Coronary artery (tissue), 2 donors: ENCODE results near the gene CNKSR1.

ENCODE experiments used
- DNase-seq: peaks from one replicate; pipeline ENCODE4 v3.0.0-alpha.2; 2017; ENCODE audit warnings: low spot score
- H3K27ac ChIP-seq, 2 donors: fragments of 200-600 bp; sonication (generic); one replicate each; pipeline ENCODE4 v1.5.1; 2016 to 2019
- H3K4me3 ChIP-seq: fragments of 200-600 bp; sonication (generic); 2 replicates; pipeline ENCODE4 v1.5.1; 2016; ENCODE audit warnings: mild to moderate bottlenecking, moderate library complexity
- TF ChIP-seq, protein P1 (sequence below): fragments of 200-600 bp; sonication (generic); IDR thresholded peaks from one replicate; pipeline ENCODE4 v1.5.1; 2019; ENCODE audit warnings: antibody characterized with exemption

Gene CNKSR1

DNA sequence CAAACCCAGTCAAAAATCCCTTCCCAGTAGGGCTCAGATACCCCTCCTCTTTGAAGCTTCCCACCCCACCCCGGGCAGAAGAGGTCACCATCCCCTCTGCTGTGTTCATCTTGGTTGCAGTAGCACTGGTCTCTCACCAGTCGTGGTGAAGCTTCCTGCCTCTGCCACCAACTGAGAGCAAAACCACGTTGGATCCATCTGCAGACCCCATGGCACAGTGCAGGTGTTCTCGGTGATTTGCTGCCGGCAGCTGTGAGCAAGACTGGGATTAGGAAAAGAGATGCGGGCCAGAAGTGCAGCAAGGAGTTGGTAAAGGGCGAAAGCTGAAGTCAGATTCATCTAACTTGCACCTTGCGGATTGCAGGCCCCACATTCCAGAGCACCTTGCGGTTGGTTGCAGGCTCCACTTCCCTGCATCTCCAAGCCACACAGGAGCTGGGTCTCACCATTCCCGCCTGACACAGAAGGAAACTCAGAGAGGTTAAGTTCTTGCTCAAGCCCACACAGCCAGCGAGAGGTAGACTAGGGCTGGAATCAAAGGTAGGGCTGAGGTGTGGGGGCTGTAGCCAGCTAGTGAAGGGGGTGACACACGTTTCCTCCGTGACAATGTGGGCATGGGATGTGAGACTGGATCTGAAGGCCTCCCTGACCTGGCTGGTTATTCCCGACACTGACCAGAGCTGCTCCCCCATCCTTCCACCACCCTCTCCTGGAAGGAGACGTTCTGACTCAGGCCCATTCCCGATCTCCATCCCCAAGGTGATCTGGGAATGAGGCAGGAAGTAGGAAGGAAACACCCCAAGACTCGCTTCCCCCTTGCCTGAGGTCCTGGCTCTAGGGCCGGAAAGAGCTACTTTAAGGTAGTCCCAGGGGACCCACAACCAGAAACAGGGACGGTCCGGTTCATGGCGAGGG lies 21.7 kb upstream of the CNKSR1 start:
- peak overlapping the region in 1 of 2 donors; percentile 54 for H3K27ac ChIP-seq
- TF ChIP-seq, protein P1, sequence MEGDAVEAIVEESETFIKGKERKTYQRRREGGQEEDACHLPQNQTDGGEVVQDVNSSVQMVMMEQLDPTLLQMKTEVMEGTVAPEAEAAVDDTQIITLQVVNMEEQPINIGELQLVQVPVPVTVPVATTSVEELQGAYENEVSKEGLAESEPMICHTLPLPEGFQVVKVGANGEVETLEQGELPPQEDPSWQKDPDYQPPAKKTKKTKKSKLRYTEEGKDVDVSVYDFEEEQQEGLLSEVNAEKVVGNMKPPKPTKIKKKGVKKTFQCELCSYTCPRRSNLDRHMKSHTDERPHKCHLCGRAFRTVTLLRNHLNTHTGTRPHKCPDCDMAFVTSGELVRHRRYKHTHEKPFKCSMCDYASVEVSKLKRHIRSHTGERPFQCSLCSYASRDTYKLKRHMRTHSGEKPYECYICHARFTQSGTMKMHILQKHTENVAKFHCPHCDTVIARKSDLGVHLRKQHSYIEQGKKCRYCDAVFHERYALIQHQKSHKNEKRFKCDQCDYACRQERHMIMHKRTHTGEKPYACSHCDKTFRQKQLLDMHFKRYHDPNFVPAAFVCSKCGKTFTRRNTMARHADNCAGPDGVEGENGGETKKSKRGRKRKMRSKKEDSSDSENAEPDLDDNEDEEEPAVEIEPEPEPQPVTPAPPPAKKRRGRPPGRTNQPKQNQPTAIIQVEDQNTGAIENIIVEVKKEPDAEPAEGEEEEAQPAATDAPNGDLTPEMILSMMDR = no peak
- peak overlapping the region; percentile 21 for H3K4me3 ChIP-seq
- peak; percentile 64 for DNase-seq

DNA sequence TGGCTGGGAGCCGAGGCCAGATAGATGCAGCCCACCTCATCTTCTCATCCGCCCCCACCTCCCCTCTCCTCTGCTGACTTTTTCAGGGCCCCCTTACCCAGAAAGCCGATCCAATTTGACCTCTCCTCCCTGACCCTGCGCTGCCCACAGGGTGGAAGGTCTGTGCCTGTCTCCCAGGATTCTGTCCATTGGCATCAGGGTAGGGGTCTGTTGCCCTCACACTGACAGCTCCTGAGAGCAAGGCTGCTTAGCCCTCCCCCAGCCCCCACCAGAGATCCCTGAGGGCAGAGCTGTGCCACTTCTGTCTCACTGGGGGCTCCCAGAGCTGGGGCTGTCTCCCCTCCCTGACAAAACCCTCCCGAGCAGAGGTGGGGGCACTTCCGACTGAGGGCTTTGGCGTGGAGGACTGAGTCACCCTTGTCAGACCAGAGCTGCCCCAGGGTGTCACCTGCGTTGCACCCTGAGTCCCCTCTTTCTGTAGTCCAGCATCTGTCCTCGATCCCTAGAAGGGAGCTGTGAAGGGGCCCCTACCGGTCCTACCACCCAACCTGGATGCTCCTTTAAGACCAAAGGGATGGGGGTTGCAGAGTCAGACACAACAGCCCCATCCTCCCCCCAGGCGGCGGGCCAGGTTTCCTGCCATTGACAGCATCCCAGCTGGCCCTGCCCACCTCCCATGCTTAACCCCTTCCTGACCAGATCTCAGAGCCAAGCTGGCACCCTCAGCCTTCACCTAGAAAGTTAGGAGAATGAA lies 20.8 kb upstream of the CNKSR1 start:
- Histone ChIP-seq H3K27ac (peak overlapping the region in 1 of 2 donors; percentile 54), H3K4me3 (peak overlapping the region; percentile 21)
- TF ChIP-seq, protein P1 = no peak
- DNase-seq = peak; percentile 67

DNA sequence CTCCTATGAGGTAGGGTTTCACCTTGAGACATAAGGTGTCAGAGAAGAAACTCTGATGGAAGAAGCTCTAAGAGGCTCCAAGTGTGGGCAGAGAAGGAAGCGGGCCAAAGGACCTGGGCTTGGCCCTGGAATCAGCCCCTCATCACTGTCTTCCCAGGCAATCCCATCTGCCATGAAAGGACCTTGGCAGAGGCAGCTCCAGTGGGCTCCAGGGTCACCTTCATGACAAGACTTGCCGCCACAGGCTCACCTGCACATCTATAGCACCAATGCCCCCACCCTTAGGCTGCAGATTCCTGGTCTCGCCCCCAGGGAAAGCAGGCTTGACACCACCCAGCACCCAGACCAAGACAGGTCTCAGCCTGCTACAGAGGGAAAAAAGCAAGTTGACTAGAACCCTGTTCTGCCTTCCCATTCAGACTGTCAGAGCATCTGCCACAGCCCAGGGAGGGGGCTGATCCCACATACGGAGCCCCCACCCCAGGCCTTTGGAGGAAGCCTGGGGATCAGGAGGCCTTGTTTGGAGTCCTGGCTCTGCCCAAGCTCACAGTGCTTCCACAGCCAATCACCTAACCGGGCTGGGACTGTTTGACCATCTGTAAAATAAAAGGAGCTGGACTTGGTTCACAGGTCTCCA lies 18.9 kb upstream of the CNKSR1 start:
- H3K4me3 ChIP-seq = no peak overlapping the region
- peak overlapping the region in 1 of 2 donors; percentile 5 for H3K27ac ChIP-seq
- DNase-seq = peak; percentile 68
- TF ChIP-seq, protein P1 = no peak

DNA sequence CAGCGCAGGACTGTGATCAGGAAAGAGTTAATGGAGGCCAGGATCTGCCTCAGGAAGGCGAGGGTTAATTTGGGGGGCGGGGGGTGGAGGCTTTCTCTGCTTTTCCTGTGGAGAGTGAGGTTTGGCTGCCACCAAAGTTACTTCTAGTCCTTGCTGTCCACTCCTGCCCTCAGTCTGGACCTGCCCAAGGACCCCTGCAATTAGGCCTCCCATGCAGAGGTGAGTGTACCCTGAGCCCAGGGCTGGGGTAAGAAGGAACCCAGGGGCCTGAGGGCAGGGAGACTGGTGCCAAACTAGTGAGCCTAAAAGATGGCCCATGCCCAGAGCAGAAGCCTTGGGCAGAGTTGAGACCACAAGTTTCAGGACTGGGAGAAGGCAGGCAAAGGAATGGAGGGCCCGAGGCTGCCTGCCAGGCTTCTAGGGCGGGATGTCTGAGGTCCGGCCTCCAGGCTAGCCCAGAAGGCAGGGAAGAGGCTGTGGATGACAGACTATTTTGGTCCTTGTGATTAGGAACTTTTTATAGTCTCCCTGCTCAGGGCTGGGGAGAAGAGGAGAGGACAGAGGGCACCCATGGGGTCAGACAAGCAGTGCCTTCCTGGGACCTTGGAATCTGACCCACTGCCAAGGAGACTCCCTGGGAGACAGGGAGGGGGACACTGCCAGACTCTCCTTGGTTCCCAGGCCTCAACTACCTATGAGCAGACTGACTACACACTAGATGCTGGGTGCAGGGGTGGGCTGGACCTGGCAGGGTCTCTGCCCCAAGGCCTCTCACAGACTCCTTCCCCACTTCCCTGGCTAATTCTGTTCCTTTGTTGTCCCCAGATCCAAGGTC lies 18.2 kb upstream of the CNKSR1 start, which contains the start of gene FAM110D:
FAM110D (plus strand) TSS at position 172 of the 835 bp plus-strand sequence. CDS start 2,213 bp downstream, outside the sequence.
- Histone ChIP-seq H3K4me3 (peak within 1 kb of the TSS; percentile 72), H3K27ac (peak within 1 kb of the TSS in 1 of 2 donors; percentile 47)
- peak; percentile 61 for DNase-seq
- TF ChIP-seq, protein P1 = no peak

DNA sequence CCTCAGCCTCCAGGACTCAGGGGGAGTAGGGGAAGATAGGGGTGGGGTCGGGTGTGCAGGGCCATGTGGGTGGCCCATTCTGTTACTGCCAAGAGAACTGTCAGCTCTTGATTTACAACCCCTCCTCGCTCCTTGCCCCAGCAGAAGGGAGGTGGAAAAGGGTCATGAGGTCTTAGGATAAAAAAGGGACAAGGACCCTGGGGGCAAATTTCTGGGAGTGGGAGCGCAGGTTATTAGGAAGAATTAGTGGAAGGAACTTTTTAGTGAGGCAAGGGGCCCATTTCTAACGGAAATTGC lies 17.6 kb upstream of the CNKSR1 start:
- H3K4me3 ChIP-seq = peak overlapping the region; percentile 72
- TF ChIP-seq, protein P1 = no peak
- no peak for DNase-seq
- peak overlapping the region in 1 of 2 donors; percentile 47 for H3K27ac ChIP-seq
